Body of pancreas (tissue), 4 donors: ENCODE results near the gene MYO5C. TPM values are rescaled to one million over a fixed set of nuclear protein-coding genes. Genes with fewer than 3 reads are reported as not detected.

Experiments used
- ATAC-seq: fragments of 150-250 bp; one replicate; pipeline ENCODE4 v1.9.1; 2016
- DNase-seq, 4 donors: peaks; one replicate each; pipeline ENCODE4 v3.0.0-alpha.2; 2019
- H3K27ac ChIP-seq, 4 donors: fragments of 200-600 bp; sonication (generic); 1 replicate in 3 of 4; 2 replicates in 1 of 4; pipeline versions ENCODE4 v1.5.1 to v1.6.1; 2016 to 2019; ENCODE audit warnings: mild to moderate bottlenecking in 1 of 4, mixed read lengths in 1 of 4, moderate library complexity in 1 of 4
- H3K27me3 ChIP-seq, 2 donors: fragments of 200-600 bp; sonication (generic); one replicate each; pipeline ENCODE4 v1.6.0; 2016; ENCODE audit warnings: mild to moderate bottlenecking in 1 of 2
- H3K36me3 ChIP-seq, 2 donors: fragments of 200-600 bp; sonication (generic); replicated peaks in 1 of 2; 2 replicates each; pipeline ENCODE4 v1.5.1; 2016; ENCODE audit warnings: low read depth in 2 of 2; ENCODE audit not compliant: insufficient read depth in 1 of 2
- H3K4me1 ChIP-seq: fragments of 200-600 bp; sonication (generic); one replicate; pipeline ENCODE4 v1.6.0; 2016
- H3K4me3 ChIP-seq, 2 donors: fragments of 200-600 bp; sonication (generic); 1 replicate in 1 of 2; 2 replicates in 1 of 2; pipeline ENCODE4 v1.5.1; 2016 to 2019
- H3K9me3 ChIP-seq, 3 donors: fragments of 200-600 bp; sonication (generic); 1 replicate in 2 of 3; 2 replicates in 1 of 3; pipeline ENCODE4 v1.5.1; 2016
- CTCF ChIP-seq, 7 experiments: fragments of 450-650 bp in 4 of 7; fragments of 200-600 bp in 3 of 7; sonication (generic) in 3 of 7; IDR thresholded peaks; one replicate each; pipeline ENCODE4 v1.5.1; 2016 to 2019; ENCODE audit warnings: antibody characterized with exemption in 7 of 7
- POLR2A ChIP-seq, 3 donors: fragments of 450-650 bp; IDR thresholded peaks; one replicate each; pipeline ENCODE4 v1.6.1; 2016; ENCODE audit warnings: antibody characterized with exemption in 3 of 3, mild to moderate bottlenecking in 2 of 3
- WGBS, 2 donors: methylation state at CpG; one replicate each; pipeline ENCODE4 v1.1.5; 2017; 5-methylcytosine and 5-hydroxymethylcytosine counted together
- intact Hi-C: fragments of 100-400 bp; cut with DNase I; formaldehyde crosslinking; loops from one replicate; pipeline ENCODE4 v1.15.1; 2023
- total RNA-seq, 2 donors: library from RNA; depleted of rRNA; stranded (reverse); fragments of >200 nt; gene quantifications; one replicate each; pipeline ENCODE4 v1.1.0, GENCODE V29; 2016

The MYO5C gene
- total RNA-seq, 2 donors from 2014 or later: 34.8 to 76.8 TPM

- Histone ChIP-seq H3K9me3 (no peaks in the 10 kb centered on the region), H3K27me3 (no peaks in the 10 kb centered on the region), H3K27ac (peak overlapping the region; percentile 23 to 64 (median 60)), H3K4me3 (no peak overlapping the region), H3K36me3 (peaks cover 5 to 12% of the 10 kb centered on the region in 2 donors), H3K4me1 (peaks cover 59% of the 10 kb centered on the region)
- DNase-seq (no peak), ATAC-seq (no peak)
- 66 to 75% methylated on average over 14 of the region's 14 CpGs for WGBS, 2 donors
- no peak for TF ChIP-seq CTCF (IDR thresholded peaks at IDR 0.05)
- intact Hi-C loops: no loop called here
Observed at GRCh38 chr15:52282418-52282817, 13.2 kb downstream of the MYO5C start.

GRCh38 chr15:52281085-52282035 is 14.2 kb downstream of the MYO5C start:
- TF ChIP-seq POLR2A (IDR thresholded peaks at IDR 0.05) (no peak), CTCF (IDR thresholded peaks at IDR 0.05) (no peak)
- H3K27ac ChIP-seq: peak overlapping the region; percentile 23 to 64 (median 60)
- H3K9me3 ChIP-seq: no peaks in the 10 kb centered on the region
- ATAC-seq (peak; percentile 74), DNase-seq (peak; percentile 75 to 86 (median 80))
- H3K4me3 ChIP-seq: no peak overlapping the region
- no peaks in the 10 kb centered on the region for H3K27me3 ChIP-seq
- H3K4me1 ChIP-seq: peaks cover 52% of the 10 kb centered on the region
- peaks cover 13 to 18% of the 10 kb centered on the region in 2 donors for H3K36me3 ChIP-seq
- intact Hi-C loops: no loop called here
- 17 to 25% methylated on average over 10 of the region's 10 CpGs for WGBS, 2 donors

GRCh38 chr15:52280326-52281084 is 15.1 kb downstream of the MYO5C start:
- Histone ChIP-seq H3K27ac (peak overlapping the region; percentile 23 to 64 (median 60)), H3K4me1 (peaks cover 52% of the 10 kb centered on the region), H3K27me3 (no peaks in the 10 kb centered on the region), H3K36me3 (peaks cover 13 to 22% of the 10 kb centered on the region in 2 donors), H3K4me3 (no peak overlapping the region), H3K9me3 (no peaks in the 10 kb centered on the region)
- intact Hi-C loops: no loop called here
- ATAC-seq (peak; percentile 71), DNase-seq (peak; percentile 61 to 70 (median 66))
- WGBS, 2 donors: 29 to 36% methylated on average over 11 of the region's 11 CpGs
- TF ChIP-seq POLR2A (IDR thresholded peaks at IDR 0.05): no peak
- TF ChIP-seq CTCF (IDR thresholded peaks at IDR 0.05): peak; percentile 15 to 71 (median 55)

GRCh38 chr15:52278636-52279367 is 16.8 kb downstream of the MYO5C start:
- DNase-seq (no peak), ATAC-seq (no peak)
- Histone ChIP-seq H3K4me1 (peaks cover 46% of the 10 kb centered on the region), H3K27me3 (no peaks in the 10 kb centered on the region), H3K4me3 (no peak overlapping the region), H3K36me3 (peaks cover 20 to 33% of the 10 kb centered on the region in 2 donors), H3K27ac (no peak overlapping the region), H3K9me3 (no peaks in the 10 kb centered on the region)
- 74 to 82% methylated on average over 13 of the region's 13 CpGs for WGBS, 2 donors
- TF ChIP-seq CTCF (IDR thresholded peaks at IDR 0.05): no peak
- TF ChIP-seq POLR2A (IDR thresholded peaks at IDR 0.05): no peak
- intact Hi-C loops: no loop called here
